NB4 (cell line): ENCODE data around the gene XXYLT1.

Experiments
- DNase-seq: peaks from one replicate; pipeline ENCODE4 v3.0.0; 2010; ENCODE audit warnings: low read depth
- H3K4me3 ChIP-seq: one replicate; pipeline ENCODE4 v1.5.1; 2011; ENCODE audit warnings: mild to moderate bottlenecking, low read depth, low read length, moderate library complexity
- CTCF ChIP-seq: IDR thresholded peaks from one replicate; pipeline ENCODE4 v1.5.1; 2012; ENCODE audit warnings: low read depth, low read length
- MAX ChIP-seq: IDR thresholded peaks from 2 replicates; pipeline ENCODE4 v1.6.1; 2011; ENCODE audit warnings: low read depth, low read length
- MYC ChIP-seq: IDR thresholded peaks from 2 replicates; pipeline ENCODE4 v1.6.1; 2011; ENCODE audit warnings: low read depth, low read length
- POLR2A ChIP-seq: IDR thresholded peaks from 2 replicates; pipeline ENCODE4 v1.6.1; 2011; ENCODE audit warnings: mild to moderate bottlenecking; ENCODE audit not compliant: insufficient read length; ENCODE audit errors: extremely low read depth

The XXYLT1 gene

GRCh38 chr3:195153130-195153529 is 117.8 kb downstream of the XXYLT1 start:
- DNase-seq, result peak; percentile 62
- H3K4me3 ChIP-seq, result no peak overlapping the region
- no peak for TF ChIP-seq MAX

GRCh38 chr3:195151866-195152541 is 119.0 kb downstream of the XXYLT1 start:
- TF ChIP-seq POLR2A, result no peak
- no peak for TF ChIP-seq MAX
- no peak for TF ChIP-seq MYC
- TF ChIP-seq CTCF, result no peak
- DNase-seq, result peak; percentile 42
- no peak overlapping the region for H3K4me3 ChIP-seq

GRCh38 chr3:195151402-195151801 is 119.6 kb downstream of the XXYLT1 start:
- no peak for DNase-seq
- TF ChIP-seq POLR2A (no peak), MAX (no peak), CTCF (no peak), MYC (no peak)
- H3K4me3 ChIP-seq, result no peak overlapping the region

- TF ChIP-seq MYC (no peak), MAX (peak; percentile 17; the same call in 1 of the 2 replicates)
- H3K4me3 ChIP-seq, result peak overlapping the region; percentile 37
- DNase-seq, result peak; percentile 88
Observed at GRCh38 chr3:195150181-195151118, 120.5 kb downstream of the XXYLT1 start.

GRCh38 chr3:195149292-195150030 is 121.5 kb downstream of the XXYLT1 start:
- no peak for TF ChIP-seq MAX
- no peak for TF ChIP-seq MYC
- no peak overlapping the region for H3K4me3 ChIP-seq
- no peak for DNase-seq

- no peak for DNase-seq
- H3K4me3 ChIP-seq, result no peak overlapping the region
- TF ChIP-seq MAX (no peak), MYC (no peak), POLR2A (no peak), CTCF (no peak)
Observed at GRCh38 chr3:195148549-195148948, 122.4 kb downstream of the XXYLT1 start.
